Fibroblast of villous mesenchyme (primary cell): ENCODE data around the gene CAPN10. TPM values are rescaled to one million over a fixed set of nuclear protein-coding genes. Genes with fewer than 3 reads are reported as not detected.

Experiments
- DNase-seq: peaks from one replicate; pipeline ENCODE4 v3.0.0-alpha.2; 2010; ENCODE audit warnings: low read depth
- H3K4me3 ChIP-seq: 2 replicates; pipeline ENCODE4 v1.5.1; 2011; ENCODE audit warnings: low read depth, mild to moderate bottlenecking, low read length
- total RNA-seq: library from RNA; depleted of rRNA; stranded (reverse); fragments of >200 nt; gene quantifications from 2 replicates; pipeline ENCODE4 v1.2.3, GENCODE V29; 2012
- TF ChIP-seq, protein P1 (sequence below): IDR thresholded peaks from 2 replicates; pipeline ENCODE4 v1.5.1; 2012; ENCODE audit warnings: low read depth, mild to moderate bottlenecking, low read length; ENCODE audit not compliant: insufficient read depth

CAPN10 gene
- total RNA-seq, 1 donor: 20.3 TPM

DNA sequence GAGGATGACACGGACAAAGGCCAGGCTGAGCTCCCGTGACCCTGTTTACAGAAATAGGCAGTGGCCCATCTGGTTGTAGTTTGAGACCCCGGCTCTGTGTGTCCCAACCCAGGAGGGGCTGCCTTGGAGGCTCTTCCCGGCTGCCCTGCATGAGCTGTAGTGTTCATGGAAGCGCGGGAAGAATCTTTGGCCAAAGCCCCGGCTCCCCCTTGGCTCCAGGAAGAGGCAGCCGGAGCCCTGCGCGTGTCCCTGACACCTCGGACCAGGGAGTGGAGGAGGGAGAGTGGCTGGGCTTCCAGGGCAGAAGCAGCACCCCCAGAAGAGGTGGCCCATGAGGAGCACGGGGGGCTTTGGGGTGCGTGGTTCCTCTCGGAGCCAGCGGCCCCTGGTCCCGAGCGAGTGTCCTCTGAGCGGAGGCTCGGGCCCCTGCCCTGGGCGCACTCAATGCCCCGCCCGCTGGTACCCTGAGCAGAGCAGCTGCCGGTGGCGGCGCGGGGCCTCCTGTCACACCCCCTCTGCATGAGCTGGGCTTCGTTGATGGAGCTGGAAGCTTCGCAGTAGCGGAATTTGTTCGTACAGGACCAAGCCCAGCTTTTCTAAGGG is 60.5 kb downstream of the CAPN10 start:
- no peak for DNase-seq
- TF ChIP-seq, protein P1, sequence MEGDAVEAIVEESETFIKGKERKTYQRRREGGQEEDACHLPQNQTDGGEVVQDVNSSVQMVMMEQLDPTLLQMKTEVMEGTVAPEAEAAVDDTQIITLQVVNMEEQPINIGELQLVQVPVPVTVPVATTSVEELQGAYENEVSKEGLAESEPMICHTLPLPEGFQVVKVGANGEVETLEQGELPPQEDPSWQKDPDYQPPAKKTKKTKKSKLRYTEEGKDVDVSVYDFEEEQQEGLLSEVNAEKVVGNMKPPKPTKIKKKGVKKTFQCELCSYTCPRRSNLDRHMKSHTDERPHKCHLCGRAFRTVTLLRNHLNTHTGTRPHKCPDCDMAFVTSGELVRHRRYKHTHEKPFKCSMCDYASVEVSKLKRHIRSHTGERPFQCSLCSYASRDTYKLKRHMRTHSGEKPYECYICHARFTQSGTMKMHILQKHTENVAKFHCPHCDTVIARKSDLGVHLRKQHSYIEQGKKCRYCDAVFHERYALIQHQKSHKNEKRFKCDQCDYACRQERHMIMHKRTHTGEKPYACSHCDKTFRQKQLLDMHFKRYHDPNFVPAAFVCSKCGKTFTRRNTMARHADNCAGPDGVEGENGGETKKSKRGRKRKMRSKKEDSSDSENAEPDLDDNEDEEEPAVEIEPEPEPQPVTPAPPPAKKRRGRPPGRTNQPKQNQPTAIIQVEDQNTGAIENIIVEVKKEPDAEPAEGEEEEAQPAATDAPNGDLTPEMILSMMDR: no peak
- H3K4me3 ChIP-seq: no peak overlapping the region

DNA sequence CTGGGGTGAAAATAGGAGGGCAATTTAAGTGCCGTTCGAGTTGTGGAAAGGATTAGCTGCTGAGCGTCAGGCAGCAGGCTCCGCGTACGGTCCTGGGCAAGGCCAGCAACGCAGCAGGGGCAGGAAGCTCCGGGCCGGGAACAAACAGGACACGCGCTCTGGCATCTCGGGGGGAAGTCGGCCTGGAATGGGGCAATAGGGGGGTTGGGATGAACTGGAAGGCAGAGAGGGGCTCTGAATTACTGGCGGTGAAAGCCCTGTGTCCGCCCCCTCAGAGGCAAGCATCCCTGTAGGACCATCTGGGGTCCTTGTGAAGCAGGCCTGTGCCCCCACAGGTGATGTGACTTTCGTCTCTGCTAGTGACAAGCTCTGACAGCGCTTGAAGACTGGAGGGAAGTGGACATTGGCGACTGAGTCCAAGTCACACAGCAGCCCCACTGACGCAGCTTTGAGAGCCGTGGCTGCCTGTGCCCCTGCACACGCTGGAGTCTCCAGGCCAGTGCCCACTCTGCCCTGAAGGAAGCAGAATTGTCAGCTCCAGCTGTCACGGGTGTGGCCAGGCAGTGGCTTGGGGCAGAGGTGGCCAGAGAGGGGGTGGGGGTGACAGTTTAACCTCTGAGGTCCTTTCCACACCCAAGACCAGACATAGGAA is 61.1 kb downstream of the CAPN10 start:
- DNase-seq: no peak
- TF ChIP-seq, protein P1: no peak
- no peak overlapping the region for H3K4me3 ChIP-seq

DNA sequence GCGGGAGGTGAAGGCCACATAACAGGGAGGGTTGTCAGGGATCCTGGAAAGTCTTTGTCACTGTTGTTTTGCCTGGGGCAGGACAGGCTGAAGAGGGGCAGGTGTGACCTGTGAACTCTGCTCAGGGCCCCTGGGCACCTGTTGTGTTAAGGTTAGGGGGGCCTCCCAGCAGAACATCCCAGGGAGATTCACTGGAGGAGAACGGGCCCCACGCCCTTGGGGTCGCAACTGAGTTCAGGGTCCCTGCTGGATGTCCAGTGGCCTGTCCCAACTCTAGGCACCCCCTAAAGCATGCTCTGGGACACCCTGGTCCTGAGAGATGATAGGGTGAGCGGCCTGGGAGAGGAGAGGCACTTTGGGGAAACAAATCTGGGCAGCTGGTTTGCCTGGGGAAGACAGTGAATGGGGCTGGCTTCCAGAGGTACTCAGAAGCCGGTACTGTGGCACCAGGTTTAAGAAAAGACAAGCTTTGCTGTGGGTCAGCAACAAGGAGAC is 61.7 kb downstream of the CAPN10 start:
- no peak for DNase-seq
- TF ChIP-seq, protein P1: no peak
- H3K4me3 ChIP-seq: no peak overlapping the region

Other genes with a start within 250 kb of the CAPN10 start
- gene GPC1, start 151.1 kb upstream of the CAPN10 start, total RNA-seq: 88.9 and 106 TPM in 2 replicates
- gene ANKMY1, start 28.7 kb upstream of the CAPN10 start, total RNA-seq: 5.2 and 5.8 TPM in 2 replicates
- gene DUSP28, start 26.4 kb upstream of the CAPN10 start, total RNA-seq: 3.5 and 4.5 TPM in 2 replicates
- 9.5 and 15.5 TPM in 2 replicates for gene RNPEPL1, start 18.2 kb upstream of the CAPN10 start, total RNA-seq
- gene GPR35, start 38.7 kb downstream of the CAPN10 start, total RNA-seq: 0.32 and 0.43 TPM in 2 replicates
- not detected in 2 replicates for gene AQP12B, start 96.2 kb downstream of the CAPN10 start, total RNA-seq
- not detected in 2 replicates for gene AQP12A, start 105.1 kb downstream of the CAPN10 start, total RNA-seq
- not detected in 2 replicates for gene KIF1A, start 233.5 kb downstream of the CAPN10 start, total RNA-seq